ENCODE results near the gene HOXB3.

The HOXB3 gene

DNA sequence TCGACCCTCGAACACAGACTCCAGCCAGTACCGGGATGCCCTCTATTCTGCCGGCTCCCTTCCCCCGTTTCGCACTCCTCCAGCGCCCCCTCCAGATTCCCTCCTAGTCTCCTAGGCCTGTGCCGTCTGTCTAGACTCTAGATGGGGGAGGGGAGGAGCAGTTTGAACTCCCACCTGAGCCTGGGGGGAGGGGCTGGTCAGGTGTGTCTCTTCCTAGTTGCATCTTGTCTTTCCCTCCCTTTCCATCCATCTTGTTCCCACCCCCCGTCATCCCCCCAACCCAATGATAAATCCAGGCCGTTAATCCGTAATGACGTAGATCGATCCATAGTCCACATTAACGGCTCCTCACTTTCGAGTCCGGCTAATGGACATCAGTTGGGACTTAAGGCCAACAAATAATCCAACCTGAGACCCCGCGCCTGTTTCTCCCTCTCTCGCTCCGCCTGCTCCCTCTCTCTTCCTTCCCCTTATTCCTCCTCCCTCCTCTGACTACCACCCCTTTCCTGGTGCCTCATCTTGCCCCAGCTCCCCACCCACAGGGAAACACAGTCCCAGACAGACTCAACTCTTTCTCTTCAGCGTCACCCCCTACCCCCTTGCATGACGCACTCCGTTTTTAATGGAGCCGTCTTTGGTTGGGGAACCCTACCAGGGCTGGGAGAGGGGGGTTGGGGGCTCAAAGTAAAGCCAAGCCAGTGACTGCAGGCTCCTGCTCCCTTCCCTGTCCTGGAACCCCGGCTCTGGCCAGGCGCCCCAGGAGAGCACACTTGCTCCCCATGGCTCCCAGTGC, 6.9 kb upstream of the HOXB3 start:
- no peak for DNase-seq

DNA sequence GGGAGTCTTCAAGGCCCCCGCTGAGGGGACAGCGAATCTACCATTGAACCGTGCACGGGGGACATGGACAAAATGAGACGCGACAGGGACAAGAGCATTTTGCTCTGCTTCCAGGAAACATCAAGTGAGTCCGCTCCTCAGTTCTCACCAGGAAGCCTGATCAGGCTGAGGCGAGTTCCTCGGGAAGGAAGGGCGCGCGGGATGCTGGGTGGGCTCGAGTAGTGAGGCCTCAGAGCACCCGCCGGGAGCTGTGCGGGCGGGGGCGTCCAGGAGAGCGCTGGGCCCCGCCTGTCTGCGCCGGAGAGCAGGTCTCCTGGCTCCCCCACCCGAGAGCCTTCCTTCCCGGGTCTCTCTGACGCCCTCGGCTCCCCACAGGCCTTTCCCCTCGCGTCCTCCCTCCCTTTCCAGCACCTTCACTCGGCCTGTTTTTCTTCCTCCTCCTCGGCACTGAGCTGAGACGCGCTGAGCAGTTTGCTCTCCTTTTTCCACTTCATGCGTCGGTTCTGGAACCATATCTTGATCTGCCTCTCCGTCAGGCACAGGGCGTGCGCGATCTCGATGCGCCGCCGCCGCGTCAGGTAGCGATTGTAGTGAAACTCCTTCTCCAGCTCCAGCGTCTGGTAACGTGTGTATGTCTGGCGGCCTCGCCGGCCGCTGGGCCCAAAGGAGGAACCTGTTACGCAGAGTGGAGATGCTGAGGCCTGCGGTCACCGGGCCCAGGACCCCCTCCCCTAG, 6.1 kb upstream of the HOXB3 start:
- no peak for DNase-seq

GRCh38 chr17:48595278-48595999, 5.4 kb upstream of the HOXB3 start:
- DNase-seq = no peak

DNA sequence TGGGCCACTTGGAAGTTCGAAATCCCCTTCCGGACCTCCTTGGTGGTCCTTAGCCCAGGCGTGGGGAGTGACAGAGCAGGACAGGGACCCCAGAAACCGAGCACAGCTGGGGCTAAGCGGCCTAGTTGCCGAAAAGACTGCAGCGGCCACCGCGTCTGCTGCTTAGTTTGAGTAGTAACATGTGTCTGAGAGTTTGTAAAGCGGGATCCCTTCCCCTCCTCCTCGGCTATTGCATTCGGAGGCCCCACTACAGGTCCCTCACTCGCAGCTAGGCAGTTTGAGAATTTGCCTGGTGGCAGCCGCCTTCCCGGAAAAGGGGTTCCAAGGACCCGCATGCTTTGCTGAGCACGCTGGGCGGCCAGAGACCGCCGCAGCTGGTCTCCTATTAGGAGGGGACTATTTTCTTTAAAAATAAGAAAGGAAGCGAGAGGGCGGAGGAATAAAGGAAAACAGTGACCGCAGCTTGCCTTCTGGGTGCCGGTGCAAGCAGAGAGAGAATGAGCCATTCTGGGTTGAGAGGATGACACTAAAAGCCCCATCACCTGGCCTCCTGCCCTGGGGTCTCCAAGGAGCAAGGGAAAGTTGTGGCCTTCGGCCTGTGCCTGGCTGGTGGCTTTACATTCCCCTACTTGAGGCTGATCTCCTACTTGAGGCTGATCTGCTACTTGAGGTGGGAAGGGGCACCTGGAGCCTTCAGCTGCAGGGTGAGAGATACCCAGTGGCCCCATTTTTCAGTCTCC, 4.7 kb upstream of the HOXB3 start:
- no peak for DNase-seq

DNA sequence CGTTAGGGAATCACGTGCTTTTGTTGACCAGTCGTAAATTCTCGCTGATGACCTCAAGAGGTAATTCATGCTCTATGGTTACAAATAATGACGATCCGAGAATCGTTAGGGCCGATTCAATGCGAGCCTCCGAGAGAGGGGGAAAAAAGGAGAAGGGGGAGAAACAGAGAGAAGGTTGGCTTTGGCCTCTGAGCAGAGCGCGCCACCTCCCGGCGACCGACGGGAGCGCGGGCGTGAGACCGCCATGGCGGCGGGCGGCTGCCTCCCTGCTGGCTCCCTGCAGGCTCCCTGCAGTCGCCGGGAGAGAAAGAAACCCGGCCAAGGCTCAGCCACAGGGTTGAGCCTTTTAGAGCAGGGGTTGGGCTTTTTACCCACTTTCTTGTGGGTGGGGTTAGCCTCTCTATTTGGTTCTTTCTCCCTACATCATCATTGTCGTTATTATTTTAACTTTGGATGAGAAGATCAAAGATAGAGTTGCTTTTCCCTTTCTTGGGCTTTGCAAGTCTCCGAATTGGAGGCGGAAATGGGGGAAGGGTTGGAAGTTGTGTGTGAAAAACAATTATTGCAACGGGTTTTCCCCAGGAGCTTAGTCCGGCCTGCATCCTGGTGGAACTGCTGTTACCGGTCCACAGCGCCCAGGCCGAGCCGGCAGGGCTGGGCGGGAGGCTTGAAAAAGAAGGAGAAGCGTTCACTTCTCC, 3.9 kb upstream of the HOXB3 start:
- peak; percentile 74 for DNase-seq

GRCh38 chr17:48593126-48593829, 3.2 kb upstream of the HOXB3 start, which contains the start of gene HOXB5:
TSS of gene HOXB5 (minus strand) at chr17:48593779. CDS start at chr17:48593682, 97 bp downstream.
- no peak for DNase-seq

GRCh38 chr17:48592577-48592976, 2.5 kb upstream of the HOXB3 start:
- no peak for DNase-seq

DNA sequence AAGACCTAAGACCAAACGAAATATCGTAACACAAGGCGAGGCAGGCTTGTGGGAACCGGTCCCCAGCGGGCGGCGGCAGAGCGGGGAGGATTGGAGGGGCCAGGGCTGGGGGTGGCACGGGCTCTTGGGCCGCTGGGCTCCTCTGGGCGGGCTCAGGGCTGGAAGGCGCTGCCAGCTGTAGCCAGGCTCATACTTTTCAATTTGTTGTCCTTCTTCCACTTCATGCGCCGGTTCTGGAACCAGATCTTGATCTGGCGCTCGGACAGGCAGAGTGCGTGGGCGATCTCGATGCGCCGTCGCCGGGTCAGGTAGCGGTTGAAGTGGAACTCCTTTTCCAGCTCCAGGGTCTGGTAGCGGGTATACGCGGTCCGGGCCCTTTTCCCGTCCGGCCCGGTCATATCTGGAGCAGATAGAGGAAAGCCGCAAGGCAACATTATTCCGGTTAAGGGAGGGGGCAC, 2.0 kb upstream of the HOXB3 start:
- DNase-seq = no peak

DNA sequence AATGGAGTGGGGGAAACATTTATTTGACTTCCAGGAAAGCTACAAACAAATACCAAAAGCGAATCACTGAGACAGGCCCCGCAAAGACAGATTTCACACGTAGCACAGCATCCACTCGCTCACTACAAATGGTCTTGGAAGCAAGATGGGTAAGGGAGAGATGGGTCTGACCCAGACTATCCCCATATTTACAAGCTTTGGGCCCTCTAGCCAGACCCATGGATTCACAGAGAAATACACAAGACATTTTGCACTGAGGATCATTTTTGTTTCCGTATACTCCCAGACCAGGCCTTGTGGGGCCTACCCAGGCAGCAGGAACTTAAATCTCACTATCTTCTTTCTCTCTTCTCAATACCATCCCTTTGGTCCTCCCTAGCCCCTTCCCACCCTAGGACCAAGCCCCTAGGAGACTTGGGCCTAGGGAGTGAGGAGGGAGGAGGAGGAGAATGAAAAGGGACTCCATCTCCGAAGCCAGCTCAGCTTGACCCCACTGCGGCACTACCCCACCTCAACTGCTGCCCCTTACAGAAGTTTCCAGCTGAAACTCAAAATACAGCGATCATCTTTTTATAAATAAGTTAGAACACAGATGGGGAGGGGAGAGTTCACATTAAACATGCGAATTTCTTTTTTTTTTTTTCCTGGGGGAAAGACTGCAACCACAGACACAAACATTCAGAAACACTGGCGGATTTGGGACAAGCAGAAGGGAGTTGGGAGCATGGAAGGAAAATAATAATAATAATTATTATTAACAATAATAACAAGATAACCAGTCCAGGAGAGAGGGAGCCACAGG, 1.4 kb upstream of the HOXB3 start:
- DNase-seq = no peak

- no peak for DNase-seq
These were observed 643 bp upstream of the HOXB3 start for GRCh38 chr17:48590607-48591161.

DNA sequence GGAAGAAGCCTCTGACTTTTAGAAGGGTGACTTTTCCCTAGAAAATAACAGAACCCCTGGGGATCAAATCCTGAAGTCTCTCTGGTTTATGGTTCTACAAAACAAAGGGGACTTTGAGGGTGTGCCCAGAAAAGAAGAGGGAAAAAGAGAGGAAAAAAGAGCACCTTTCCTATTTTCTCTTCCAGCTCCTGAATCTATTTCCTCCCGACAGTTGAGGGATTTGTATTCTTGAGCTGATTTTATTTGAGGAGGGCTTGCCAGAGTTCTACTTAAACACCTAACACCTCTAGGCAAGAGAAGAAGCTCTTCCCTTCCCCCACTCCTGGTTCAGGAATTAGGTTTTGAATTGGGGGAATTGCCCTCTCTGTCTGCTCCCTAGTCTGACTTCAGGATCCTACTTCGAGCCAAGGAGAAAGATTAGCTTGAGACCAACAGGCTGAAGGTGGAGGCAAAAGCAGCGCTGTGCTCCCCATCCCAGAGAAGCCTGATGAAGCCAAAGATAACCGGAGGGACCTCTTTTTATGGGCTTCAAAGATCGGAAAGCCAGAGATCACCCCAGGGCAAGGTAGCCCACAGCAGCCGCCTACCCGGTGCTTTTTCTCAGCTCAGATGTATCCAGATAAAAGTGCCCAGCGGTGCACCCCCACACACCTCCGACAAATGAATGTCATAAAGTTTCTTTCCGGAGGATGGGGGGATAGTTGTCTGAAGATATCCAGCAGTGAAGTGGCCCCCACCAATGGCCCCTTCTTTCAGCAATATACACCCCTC, 796 bp downstream of the HOXB3 start:
- DNase-seq = no peak

- no peak for DNase-seq
These were observed 1.5 kb downstream of the HOXB3 start for GRCh38 chr17:48588528-48588927.

DNA sequence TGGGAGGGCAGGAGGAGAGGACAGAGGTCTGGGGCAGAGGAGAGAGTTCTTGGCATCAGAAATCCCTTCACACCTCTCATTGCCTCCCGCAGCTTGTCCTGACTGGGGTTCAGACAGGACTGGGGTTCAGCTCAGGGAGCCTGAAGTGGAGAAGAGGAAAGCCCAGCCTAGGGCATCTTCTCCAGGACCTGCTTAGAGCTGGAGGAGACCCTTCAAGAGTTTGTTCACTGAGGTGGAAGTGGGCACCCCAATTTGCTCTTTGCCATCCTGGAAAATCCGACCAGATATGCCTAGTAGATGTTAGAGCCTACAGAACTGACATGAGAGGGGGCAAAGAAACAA, 2.0 kb downstream of the HOXB3 start:
- DNase-seq = no peak

DNA sequence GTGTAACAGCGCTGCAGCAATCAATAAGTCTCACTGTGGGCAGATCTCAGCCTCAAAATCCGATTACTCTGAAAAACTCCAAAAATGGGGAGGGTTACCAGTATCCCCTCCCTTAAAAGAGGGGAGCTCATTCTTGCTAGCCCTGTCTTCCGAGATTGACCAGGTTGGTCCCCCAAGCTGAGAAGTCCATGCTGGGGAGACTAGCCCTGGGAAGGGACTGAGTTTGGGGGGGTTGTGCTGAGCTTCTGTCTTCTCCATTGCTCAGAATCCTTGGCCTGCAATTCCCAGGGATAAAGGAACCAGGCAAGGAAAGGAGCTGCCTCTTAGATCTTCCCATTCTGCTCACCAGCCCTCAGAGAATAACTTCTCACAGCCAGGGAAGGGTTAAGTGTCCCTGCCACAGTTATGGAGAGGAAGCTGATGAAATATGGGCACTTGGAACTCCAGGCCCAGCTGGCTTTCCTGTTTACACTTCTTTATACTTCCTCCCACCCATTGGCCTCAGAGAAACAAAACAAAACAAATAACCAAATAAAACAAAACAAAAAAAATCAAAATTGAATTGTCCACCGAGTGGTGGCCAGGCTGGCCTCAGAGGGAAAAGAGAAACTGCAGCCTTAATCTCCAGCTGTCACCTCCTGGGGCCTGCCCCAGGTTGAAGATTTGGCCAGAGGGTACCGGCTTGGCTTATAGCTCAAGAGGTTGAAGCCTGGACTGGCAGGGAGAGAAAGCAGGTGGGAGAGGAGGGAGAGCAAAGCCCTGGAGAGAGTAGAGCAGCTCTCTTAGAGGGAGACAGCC, 2.6 kb downstream of the HOXB3 start:
- DNase-seq = no peak

GRCh38 chr17:48586355-48587258, 3.4 kb downstream of the HOXB3 start:
- no peak for DNase-seq

- no peak for DNase-seq
These were observed 5.8 kb downstream of the HOXB3 start for GRCh38 chr17:48584223-48584741.

- DNase-seq = no peak
These were observed 6.3 kb downstream of the HOXB3 start for GRCh38 chr17:48583708-48584222.
